LNCaP clone FGC (cell line): Measurements from ENCODE around the gene NHLH2.

Experiments used
- DNase-seq: peaks from one replicate; pipeline ENCODE4 v3.0.0-alpha.2; 2011; ENCODE audit warnings: low read depth
- H3K4me3 ChIP-seq: 2 replicates; pipeline ENCODE4 v1.5.1; 2011; ENCODE audit warnings: mild to moderate bottlenecking, low read depth, low read length, control low read depth
- TF ChIP-seq, protein P1 (sequence below): IDR thresholded peaks from 2 replicates; pipeline ENCODE4 v1.5.1; 2012; ENCODE audit warnings: mild to moderate bottlenecking; ENCODE audit not compliant: control insufficient read depth, insufficient read depth; ENCODE audit errors: extremely low read depth

NHLH2 gene

DNA sequence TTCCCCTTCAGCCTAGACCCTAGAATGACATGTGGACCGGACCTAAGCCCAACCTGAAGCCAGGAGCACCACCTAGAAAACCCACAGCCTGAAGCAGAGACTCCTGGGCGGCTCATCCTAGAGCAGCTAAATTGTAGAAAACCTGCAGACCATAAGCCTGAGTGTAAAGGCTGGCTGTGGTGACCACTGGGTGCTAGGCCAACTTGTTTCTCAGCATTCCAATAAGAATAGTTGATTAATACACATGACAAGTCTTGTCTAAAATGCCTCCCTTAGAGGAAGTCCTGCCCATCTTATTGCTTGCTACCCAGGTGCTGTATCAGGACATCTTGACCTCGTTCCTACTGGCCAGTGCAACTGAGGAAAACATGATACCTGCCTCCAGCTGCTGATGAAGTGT lies 49.1 kb downstream of the NHLH2 start:
- DNase-seq, result no peak
- TF ChIP-seq, protein P1, sequence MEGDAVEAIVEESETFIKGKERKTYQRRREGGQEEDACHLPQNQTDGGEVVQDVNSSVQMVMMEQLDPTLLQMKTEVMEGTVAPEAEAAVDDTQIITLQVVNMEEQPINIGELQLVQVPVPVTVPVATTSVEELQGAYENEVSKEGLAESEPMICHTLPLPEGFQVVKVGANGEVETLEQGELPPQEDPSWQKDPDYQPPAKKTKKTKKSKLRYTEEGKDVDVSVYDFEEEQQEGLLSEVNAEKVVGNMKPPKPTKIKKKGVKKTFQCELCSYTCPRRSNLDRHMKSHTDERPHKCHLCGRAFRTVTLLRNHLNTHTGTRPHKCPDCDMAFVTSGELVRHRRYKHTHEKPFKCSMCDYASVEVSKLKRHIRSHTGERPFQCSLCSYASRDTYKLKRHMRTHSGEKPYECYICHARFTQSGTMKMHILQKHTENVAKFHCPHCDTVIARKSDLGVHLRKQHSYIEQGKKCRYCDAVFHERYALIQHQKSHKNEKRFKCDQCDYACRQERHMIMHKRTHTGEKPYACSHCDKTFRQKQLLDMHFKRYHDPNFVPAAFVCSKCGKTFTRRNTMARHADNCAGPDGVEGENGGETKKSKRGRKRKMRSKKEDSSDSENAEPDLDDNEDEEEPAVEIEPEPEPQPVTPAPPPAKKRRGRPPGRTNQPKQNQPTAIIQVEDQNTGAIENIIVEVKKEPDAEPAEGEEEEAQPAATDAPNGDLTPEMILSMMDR, result no peak
- H3K4me3 ChIP-seq, result no peak overlapping the region

GRCh38 chr1:115790846-115791245 lies 50.1 kb downstream of the NHLH2 start:
- DNase-seq, result no peak
- H3K4me3 ChIP-seq, result no peak overlapping the region
- TF ChIP-seq, protein P1, result no peak

GRCh38 chr1:115790356-115790755 lies 50.6 kb downstream of the NHLH2 start:
- DNase-seq, result no peak
- TF ChIP-seq, protein P1, result no peak
- H3K4me3 ChIP-seq, result no peak overlapping the region
